HEK293T (cell line): Measurements from ENCODE around the gene MFAP4.

ENCODE experiments used
- CTCF ChIA-PET: fragments of 350-600 bp; formaldehyde crosslinking; extraction: SDS; loops from one replicate; lab custom pipeline; 2021; ENCODE audit warnings: antibody characterized with exemption, inconsistent platforms; lab: Yijun Ruan, JAX
- POLR2A ChIA-PET: fragments of 350-600 bp; formaldehyde crosslinking; extraction: SDS; loops from one replicate; lab custom pipeline; 2020; ENCODE audit warnings: antibody characterized with exemption, inconsistent platforms; lab: Yijun Ruan, JAX
- DNase-seq: peaks from one replicate; pipeline ENCODE4 v3.0.0; 2012; ENCODE audit warnings: mixed read lengths; ENCODE audit errors: extremely low spot score
- ARNT ChIP-seq: fragments of 450-650 bp; IDR thresholded peaks from 2 replicates; pipeline ENCODE4 v1.6.1; 2017; ENCODE audit warnings: mild to moderate bottlenecking
- BHLHE40 ChIP-seq: fragments of 450-650 bp; IDR thresholded peaks from 2 replicates; pipeline ENCODE4 v1.6.1; 2016; ENCODE audit warnings: mild to moderate bottlenecking, moderate library complexity, borderline replicate concordance
- CTBP1 ChIP-seq: fragments of 450-650 bp; IDR thresholded peaks from 2 replicates; pipeline ENCODE4 v1.6.1; 2016; ENCODE audit warnings: borderline replicate concordance
- ELF4 ChIP-seq: fragments of 450-650 bp; IDR thresholded peaks from 2 replicates; pipeline ENCODE4 v1.6.1; 2017; ENCODE audit warnings: antibody characterized with exemption
- FOXA1 ChIP-seq: fragments of 450-650 bp; IDR thresholded peaks from 2 replicates; pipeline ENCODE4 v1.6.1; 2016; ENCODE audit warnings: mild to moderate bottlenecking
- FOXK2 ChIP-seq: fragments of 450-650 bp; IDR thresholded peaks from 2 replicates; pipeline ENCODE4 v1.6.1; 2016; ENCODE audit warnings: mild to moderate bottlenecking
- FOXM1 ChIP-seq: fragments of 450-650 bp; IDR thresholded peaks from 2 replicates; pipeline ENCODE4 v1.6.1; 2017; ENCODE audit warnings: mild to moderate bottlenecking, borderline replicate concordance
- HDGF ChIP-seq: fragments of 450-650 bp; IDR thresholded peaks from 2 replicates; pipeline ENCODE4 v1.6.1; 2017; ENCODE audit warnings: antibody characterized with exemption, borderline replicate concordance
- L3MBTL2 ChIP-seq: fragments of 450-650 bp; conservative IDR thresholded peaks from 2 replicates; pipeline ENCODE4 v1.6.1; 2016; ENCODE audit warnings: mild to moderate bottlenecking
- LEF1 ChIP-seq: fragments of 450-650 bp; IDR thresholded peaks from 2 replicates; pipeline ENCODE4 v1.6.1; 2017; ENCODE audit warnings: mild to moderate bottlenecking, borderline replicate concordance
- NFRKB ChIP-seq: fragments of 450-650 bp; IDR thresholded peaks from 2 replicates; pipeline ENCODE4 v1.6.1; 2016; ENCODE audit warnings: mild to moderate bottlenecking, moderate library complexity
- SP1 ChIP-seq: fragments of 450-650 bp; IDR thresholded peaks from 2 replicates; pipeline ENCODE4 v1.6.1; 2017
- SUZ12 ChIP-seq: fragments of 450-650 bp; IDR thresholded peaks from 2 replicates; pipeline ENCODE4 v1.6.1; 2016; ENCODE audit warnings: mild to moderate bottlenecking
- TARDBP ChIP-seq: fragments of 450-650 bp; IDR thresholded peaks from 2 replicates; pipeline ENCODE4 v1.6.1; 2016
- ZNF384 ChIP-seq: fragments of 450-650 bp; IDR thresholded peaks from 2 replicates; pipeline ENCODE4 v1.6.1; 2016
- TF ChIP-seq, protein P1 (sequence below): fragments of 450-650 bp; IDR thresholded peaks from 2 replicates; pipeline ENCODE4 v1.6.1; 2016

The MFAP4 gene

DNA sequence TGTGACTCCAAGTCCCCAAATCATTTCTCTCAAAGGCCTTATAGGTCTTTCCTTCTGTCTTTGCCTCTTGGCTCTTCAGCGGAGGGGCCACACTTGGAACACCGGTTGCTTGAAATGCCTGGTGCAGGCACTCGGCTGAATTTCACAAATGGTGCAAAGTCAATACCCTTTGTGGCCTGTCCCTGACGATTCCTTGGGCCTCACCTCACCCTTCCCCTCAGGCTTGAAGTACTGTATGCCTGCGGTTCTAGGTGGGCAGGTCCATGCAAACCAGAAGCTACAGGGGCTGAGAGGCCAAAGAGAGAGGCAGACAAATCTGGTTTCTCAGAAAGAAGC is 20.4 kb downstream of the MFAP4 start:
- DNase-seq, result no peak
- ChIA-PET CTCF (interaction anchor here (5.2 kb wide), 1 partner anchor 81 kb away, joined by 59 read pairs; no protein-coding TSS in a partner anchor), POLR2A (interaction anchor here (2.6 to 3.8 kb wide), 2 partner anchors 11 to 12 kb away, joined by 19 to 30 read pairs; partner anchors contain the start of gene MAPK7)
- no peak for TF ChIP-seq LEF1
- no peak for TF ChIP-seq CTBP1
- no peak for TF ChIP-seq ELF4
- no peak for TF ChIP-seq ZNF384
- TF ChIP-seq FOXA1, result no peak
- TF ChIP-seq TARDBP, result no peak

GRCh38 chr17:19365833-19366636 is 21.0 kb downstream of the MFAP4 start:
- ChIA-PET POLR2A (interaction anchor here (2.6 kb wide), 1 partner anchor 12 kb away, joined by 30 read pairs; the partner anchor contains the start of gene MAPK7), CTCF (interaction anchor here (0.7 to 5.2 kb wide), 3 partner anchors 67 to 379 kb away, joined by 3 to 59 read pairs (median 4); no protein-coding TSS in a partner anchor)
- no peak for DNase-seq
- TF ChIP-seq SUZ12 (no peak), ARNT (no peak), HDGF (no peak), CTBP1 (no peak), LEF1 (no peak), ELF4 (no peak), ZNF384 (no peak), BHLHE40 (no peak), SP1 (no peak), NFRKB (no peak), FOXA1 (no peak), TARDBP (no peak), L3MBTL2 (no peak), FOXK2 (no peak), FOXM1 (no peak)
- TF ChIP-seq, protein P1, sequence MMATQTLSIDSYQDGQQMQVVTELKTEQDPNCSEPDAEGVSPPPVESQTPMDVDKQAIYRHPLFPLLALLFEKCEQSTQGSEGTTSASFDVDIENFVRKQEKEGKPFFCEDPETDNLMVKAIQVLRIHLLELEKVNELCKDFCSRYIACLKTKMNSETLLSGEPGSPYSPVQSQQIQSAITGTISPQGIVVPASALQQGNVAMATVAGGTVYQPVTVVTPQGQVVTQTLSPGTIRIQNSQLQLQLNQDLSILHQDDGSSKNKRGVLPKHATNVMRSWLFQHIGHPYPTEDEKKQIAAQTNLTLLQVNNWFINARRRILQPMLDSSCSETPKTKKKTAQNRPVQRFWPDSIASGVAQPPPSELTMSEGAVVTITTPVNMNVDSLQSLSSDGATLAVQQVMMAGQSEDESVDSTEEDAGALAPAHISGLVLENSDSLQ, result no peak

DNA sequence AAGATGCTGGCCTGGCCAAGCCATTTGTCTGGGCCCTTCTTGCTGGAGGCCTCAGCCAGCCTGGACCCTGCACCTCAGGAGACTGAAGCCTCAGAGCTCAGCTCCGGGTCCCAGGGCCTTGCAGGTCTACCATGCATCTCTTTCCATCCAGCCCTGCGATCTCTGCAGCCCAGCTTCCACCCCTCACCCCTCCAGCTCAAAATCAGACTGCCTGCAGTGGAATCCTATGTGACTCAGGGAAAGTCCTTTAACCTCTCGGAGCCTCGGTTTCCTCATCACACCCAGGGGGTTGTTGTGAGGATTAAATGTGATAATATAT is 21.5 kb downstream of the MFAP4 start:
- ChIA-PET CTCF (interaction anchor here (0.6 to 5.2 kb wide), 4 partner anchors 17 to 379 kb away, joined by 3 to 59 read pairs (median 6); no protein-coding TSS in a partner anchor), POLR2A (interaction anchor here (2.6 kb wide), 1 partner anchor 12 kb away, joined by 30 read pairs; the partner anchor contains the start of gene MAPK7)
- DNase-seq, result no peak
- TF ChIP-seq ARNT, result no peak
- TF ChIP-seq L3MBTL2, result no peak
- TF ChIP-seq SP1, result no peak
- TF ChIP-seq LEF1, result no peak
- TF ChIP-seq CTBP1, result no peak
- no peak for TF ChIP-seq BHLHE40

- ChIA-PET POLR2A (interaction anchor here (2.6 kb wide), 1 partner anchor 13 kb away, joined by 30 read pairs; the partner anchor contains the start of gene MAPK7), CTCF (interaction anchor here (0.6 to 5.2 kb wide), 5 partner anchors 16 to 398 kb away, joined by 3 to 59 read pairs (median 8); no protein-coding TSS in a partner anchor)
- DNase-seq, result no peak
- TF ChIP-seq ELF4 (no peak), SP1 (no peak), HDGF (no peak), TARDBP (no peak), ZNF384 (no peak), LEF1 (no peak), L3MBTL2 (no peak), CTBP1 (no peak), BHLHE40 (no peak), FOXM1 (no peak), SUZ12 (no peak), FOXA1 (no peak)
- TF ChIP-seq, protein P1, result no peak
Measured at GRCh38 chr17:19364699-19365498, 22.1 kb downstream of the MFAP4 start.

- CTCF ChIA-PET, result interaction anchor here (0.7 to 5.2 kb wide), 24 partner anchors 9 to 403 kb away, joined by 3 to 59 read pairs (median 4); partner anchors contain the start of genes ALDH3A2 and MAPK7
- POLR2A ChIA-PET, result interaction anchor here (1.0 to 3.1 kb wide), 5 partner anchors 14 to 285 kb away, joined by 3 to 41 read pairs (median 4); partner anchors contain the start of genes ALDH3A2 and MAPK7
- TF ChIP-seq ELF4 (no peak), ZNF384 (no peak), LEF1 (no peak), HDGF (no peak), TARDBP (no peak), FOXA1 (no peak), FOXM1 (no peak), FOXK2 (no peak)
- TF ChIP-seq, protein P1, result no peak
- no peak for DNase-seq
Measured at GRCh38 chr17:19363460-19364035, 23.4 kb downstream of the MFAP4 start.
